Cardiac muscle cell (in vitro differentiated cells and primary cell): ENCODE data around the gene C1orf53. TPM values are rescaled to one million over a fixed set of nuclear protein-coding genes. Genes with fewer than 3 reads are reported as not detected.

Experiments
- DNase-seq, 2 donors: peaks; one replicate each; pipeline versions ENCODE4 v3.0.0 to v3.0.0-alpha.2; 2010 to 2017; ENCODE audit warnings: low read depth in 1 of 2, low spot score in 1 of 2
- H3K27ac ChIP-seq: fragments of 200-600 bp; sonication (generic); 2 replicates; pipeline ENCODE4 v1.5.1; 2016
- H3K27me3 ChIP-seq: fragments of 200-600 bp; sonication (generic); 2 replicates; pipeline ENCODE4 v1.6.0; 2016; ENCODE audit warnings: control low read depth
- H3K36me3 ChIP-seq: fragments of 200-600 bp; sonication (generic); 2 replicates; pipeline ENCODE4 v1.5.1; 2016; ENCODE audit warnings: control low read depth
- H3K4me1 ChIP-seq: fragments of 200-600 bp; sonication (generic); 2 replicates; pipeline ENCODE4 v1.8.1; 2017; ENCODE audit warnings: low read depth, mild to moderate bottlenecking, mixed run types
- H3K4me3 ChIP-seq: fragments of 200-600 bp; sonication (generic); 2 replicates; pipeline ENCODE4 v1.5.1; 2016; ENCODE audit warnings: mild to moderate bottlenecking
- H3K9me3 ChIP-seq: fragments of 200-600 bp; sonication (generic); 2 replicates; pipeline ENCODE4 v1.5.1; 2017; ENCODE audit warnings: low read depth, mild to moderate bottlenecking, control low read depth
- polyA plus RNA-seq: library from polyadenylated mRNA; unstranded; fragments of >200 nt; fragmentation: Nextera tagmentation; extraction: Ambion mirVana; gene quantifications from 2 replicates; pipeline ENCODE4 v1.2.1, GENCODE V29; 2016
- total RNA-seq: library from RNA; depleted of rRNA; stranded (reverse); fragments of >200 nt; gene quantifications from 2 replicates; pipeline ENCODE4 v1.2.3, GENCODE V29; 2016
- TF ChIP-seq, protein P1 (sequence below): IDR thresholded peaks from 2 replicates; pipeline ENCODE4 v1.5.1; 2012; ENCODE audit warnings: low read depth, mild to moderate bottlenecking, low read length

The C1orf53 gene
- total and polyA plus RNA-seq, 2 experiments from 2014 or later: 4.3 to 9.2 TPM

- H3K9me3 ChIP-seq: no peaks in the 10 kb centered on the region
- TF ChIP-seq, protein P1, sequence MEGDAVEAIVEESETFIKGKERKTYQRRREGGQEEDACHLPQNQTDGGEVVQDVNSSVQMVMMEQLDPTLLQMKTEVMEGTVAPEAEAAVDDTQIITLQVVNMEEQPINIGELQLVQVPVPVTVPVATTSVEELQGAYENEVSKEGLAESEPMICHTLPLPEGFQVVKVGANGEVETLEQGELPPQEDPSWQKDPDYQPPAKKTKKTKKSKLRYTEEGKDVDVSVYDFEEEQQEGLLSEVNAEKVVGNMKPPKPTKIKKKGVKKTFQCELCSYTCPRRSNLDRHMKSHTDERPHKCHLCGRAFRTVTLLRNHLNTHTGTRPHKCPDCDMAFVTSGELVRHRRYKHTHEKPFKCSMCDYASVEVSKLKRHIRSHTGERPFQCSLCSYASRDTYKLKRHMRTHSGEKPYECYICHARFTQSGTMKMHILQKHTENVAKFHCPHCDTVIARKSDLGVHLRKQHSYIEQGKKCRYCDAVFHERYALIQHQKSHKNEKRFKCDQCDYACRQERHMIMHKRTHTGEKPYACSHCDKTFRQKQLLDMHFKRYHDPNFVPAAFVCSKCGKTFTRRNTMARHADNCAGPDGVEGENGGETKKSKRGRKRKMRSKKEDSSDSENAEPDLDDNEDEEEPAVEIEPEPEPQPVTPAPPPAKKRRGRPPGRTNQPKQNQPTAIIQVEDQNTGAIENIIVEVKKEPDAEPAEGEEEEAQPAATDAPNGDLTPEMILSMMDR: no peak
- no peaks in the 10 kb centered on the region for H3K36me3 ChIP-seq
- H3K27me3 ChIP-seq: peaks cover 100% of the 10 kb centered on the region
- DNase-seq: no peak
- H3K27ac ChIP-seq: no peak overlapping the region
- H3K4me1 ChIP-seq: peaks cover 12% of the 10 kb centered on the region
- peak overlapping the region; percentile 23 for H3K4me3 ChIP-seq
Measured at GRCh38 chr1:197916500-197916983, 14.1 kb downstream of the C1orf53 start.

- peaks cover 7% of the 10 kb centered on the region for H3K4me1 ChIP-seq
Measured at GRCh38 chr1:197917805-197918651, 15.6 kb downstream of the C1orf53 start.

DNA sequence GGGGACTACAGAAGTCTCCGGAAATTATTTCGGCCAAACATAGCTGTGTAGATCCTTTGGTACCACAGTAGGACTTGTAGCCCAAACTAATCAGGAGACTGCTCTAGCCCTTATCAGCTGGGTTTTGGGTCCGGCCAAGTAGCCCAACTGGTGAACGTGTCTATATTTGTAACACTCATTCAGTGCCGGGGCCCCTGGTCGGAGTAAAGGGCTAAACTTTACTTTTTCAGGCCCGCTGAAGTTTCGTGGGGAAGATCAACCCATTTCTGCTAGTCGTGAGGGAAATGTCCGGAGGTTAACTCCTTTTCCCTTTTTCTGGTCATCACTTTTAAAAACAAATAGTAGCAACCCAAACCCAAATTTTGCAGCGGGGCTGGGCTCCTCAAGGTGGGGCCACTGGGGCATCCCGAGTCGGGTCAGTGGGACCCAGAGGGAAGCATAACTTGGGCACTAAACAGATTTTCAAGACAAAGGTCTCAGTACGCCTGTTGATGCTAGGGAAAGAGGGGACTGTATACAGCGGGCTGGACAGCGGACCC is 16.4 kb downstream of the C1orf53 start:
- H3K36me3 ChIP-seq: no peaks in the 10 kb centered on the region
- H3K27me3 ChIP-seq: peaks cover 100% of the 10 kb centered on the region
- TF ChIP-seq, protein P1: no peak
- H3K4me1 ChIP-seq: peaks cover 6% of the 10 kb centered on the region
- no peaks in the 10 kb centered on the region for H3K9me3 ChIP-seq
- H3K4me3 ChIP-seq: no peak overlapping the region
- H3K27ac ChIP-seq: no peak overlapping the region
- no peak for DNase-seq

More at GRCh38 chr1:197917805-197918651, 15.6 kb downstream of the C1orf53 start:
- DNase-seq: no peak
- no peak overlapping the region for H3K27ac ChIP-seq
- peaks cover 100% of the 10 kb centered on the region for H3K27me3 ChIP-seq
- TF ChIP-seq, protein P1: no peak
- no peaks in the 10 kb centered on the region for H3K9me3 ChIP-seq
- no peaks in the 10 kb centered on the region for H3K36me3 ChIP-seq
- H3K4me3 ChIP-seq: peak overlapping the region; percentile 4

- Histone ChIP-seq H3K9me3 (no peaks in the 10 kb centered on the region), H3K4me3 (no peak overlapping the region), H3K36me3 (no peaks in the 10 kb centered on the region), H3K27me3 (peaks cover 99% of the 10 kb centered on the region), H3K27ac (no peak overlapping the region), H3K4me1 (peaks cover 6% of the 10 kb centered on the region)
- TF ChIP-seq, protein P1: no peak
- DNase-seq: no peak
Measured at GRCh38 chr1:197919346-197920066, 17.1 kb downstream of the C1orf53 start.

GRCh38 chr1:197920067-197920396 is 17.6 kb downstream of the C1orf53 start:
- no peaks in the 10 kb centered on the region for H3K36me3 ChIP-seq
- TF ChIP-seq, protein P1: no peak
- peaks cover 6% of the 10 kb centered on the region for H3K4me1 ChIP-seq
- H3K4me3 ChIP-seq: no peak overlapping the region
- no peak for DNase-seq
- H3K9me3 ChIP-seq: no peaks in the 10 kb centered on the region
- peaks cover 94% of the 10 kb centered on the region for H3K27me3 ChIP-seq
- H3K27ac ChIP-seq: no peak overlapping the region
